Measurements from ENCODE around the gene SYNE2.

GRCh38 chr14:63875311-63875710 is 22.5 kb downstream of the SYNE2 start:
- TF ChIP-seq CTCF (IDR thresholded peaks at IDR 0.05): no peak
- TF ChIP-seq POLR2A (IDR thresholded peaks at IDR 0.05): no peak
- peak; percentile 19 for TF ChIP-seq POLR2AphosphoS5 (IDR thresholded peaks at IDR 0.05)
- TF ChIP-seq EP300 (IDR thresholded peaks at IDR 0.05): no peak

Measured in gastroesophageal sphincter (tissue), 3 donors.